OCI-LY3 (cell line): Measurements from ENCODE around the gene LINGO4.

ENCODE experiments used
- EZH2phosphoT487 ChIP-seq: fragments of 200-600 bp; shearing (Covaris generic); IDR thresholded peaks from 2 replicates; pipeline ENCODE4 v1.6.1; 2018; ENCODE audit warnings: antibody characterized with exemption, mixed run types, low read depth
- TF ChIP-seq, protein P1 (sequence below): fragments of 200-600, 300-600 bp; sonication (generic); IDR thresholded peaks from 2 replicates; pipeline ENCODE4 v1.5.1; 2014; ENCODE audit warnings: antibody characterized with exemption, low read length, low read depth

DNA sequence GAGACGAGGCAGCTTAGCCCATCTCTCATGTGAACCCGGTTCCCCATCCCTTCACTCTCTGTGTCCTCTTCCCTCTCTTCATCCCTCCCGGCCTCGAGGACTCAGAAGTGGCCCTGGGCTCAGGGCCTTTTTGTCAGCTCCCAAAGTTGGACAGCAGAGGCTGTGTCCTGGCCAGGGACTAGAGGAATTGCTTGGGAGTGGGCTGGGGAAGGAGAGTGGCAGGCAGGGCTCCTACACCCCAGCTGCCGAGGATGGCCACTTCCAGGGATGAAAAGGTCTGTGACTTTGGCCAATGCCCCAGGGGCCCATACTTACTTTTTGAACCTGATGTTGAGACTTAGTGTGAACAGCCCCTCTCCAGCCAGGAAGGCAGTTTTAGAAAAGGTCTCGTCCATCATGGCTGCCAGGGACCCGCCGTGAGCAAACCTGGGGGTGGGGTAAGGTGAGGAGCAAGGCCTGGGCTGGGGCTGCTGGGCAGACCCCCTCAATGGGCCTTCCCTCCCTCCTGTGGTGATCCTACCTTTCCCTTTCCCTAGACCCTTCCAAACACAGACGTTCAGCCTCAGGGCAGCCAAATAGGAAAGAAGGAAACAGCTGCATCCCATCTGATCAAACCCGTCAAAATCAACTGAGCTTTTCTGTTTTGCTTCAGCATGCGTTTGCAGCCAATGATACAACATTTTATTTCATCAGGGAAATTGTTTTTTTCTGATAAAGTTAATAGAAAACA lies 42.8 kb upstream of the LINGO4 start:
- TF ChIP-seq, protein P1, sequence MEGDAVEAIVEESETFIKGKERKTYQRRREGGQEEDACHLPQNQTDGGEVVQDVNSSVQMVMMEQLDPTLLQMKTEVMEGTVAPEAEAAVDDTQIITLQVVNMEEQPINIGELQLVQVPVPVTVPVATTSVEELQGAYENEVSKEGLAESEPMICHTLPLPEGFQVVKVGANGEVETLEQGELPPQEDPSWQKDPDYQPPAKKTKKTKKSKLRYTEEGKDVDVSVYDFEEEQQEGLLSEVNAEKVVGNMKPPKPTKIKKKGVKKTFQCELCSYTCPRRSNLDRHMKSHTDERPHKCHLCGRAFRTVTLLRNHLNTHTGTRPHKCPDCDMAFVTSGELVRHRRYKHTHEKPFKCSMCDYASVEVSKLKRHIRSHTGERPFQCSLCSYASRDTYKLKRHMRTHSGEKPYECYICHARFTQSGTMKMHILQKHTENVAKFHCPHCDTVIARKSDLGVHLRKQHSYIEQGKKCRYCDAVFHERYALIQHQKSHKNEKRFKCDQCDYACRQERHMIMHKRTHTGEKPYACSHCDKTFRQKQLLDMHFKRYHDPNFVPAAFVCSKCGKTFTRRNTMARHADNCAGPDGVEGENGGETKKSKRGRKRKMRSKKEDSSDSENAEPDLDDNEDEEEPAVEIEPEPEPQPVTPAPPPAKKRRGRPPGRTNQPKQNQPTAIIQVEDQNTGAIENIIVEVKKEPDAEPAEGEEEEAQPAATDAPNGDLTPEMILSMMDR: no peak
- TF ChIP-seq EZH2phosphoT487: no peak
